Measurements from ENCODE around the gene JAKMIP1. TPM values are rescaled to one million over a fixed set of nuclear protein-coding genes. Genes with fewer than 3 reads are reported as not detected.

JAKMIP1 gene
- total and polyA plus RNA-seq, 9 donors, result 0.33 to 1.00 (median 0.56) TPM; not detected in 1

DNA sequence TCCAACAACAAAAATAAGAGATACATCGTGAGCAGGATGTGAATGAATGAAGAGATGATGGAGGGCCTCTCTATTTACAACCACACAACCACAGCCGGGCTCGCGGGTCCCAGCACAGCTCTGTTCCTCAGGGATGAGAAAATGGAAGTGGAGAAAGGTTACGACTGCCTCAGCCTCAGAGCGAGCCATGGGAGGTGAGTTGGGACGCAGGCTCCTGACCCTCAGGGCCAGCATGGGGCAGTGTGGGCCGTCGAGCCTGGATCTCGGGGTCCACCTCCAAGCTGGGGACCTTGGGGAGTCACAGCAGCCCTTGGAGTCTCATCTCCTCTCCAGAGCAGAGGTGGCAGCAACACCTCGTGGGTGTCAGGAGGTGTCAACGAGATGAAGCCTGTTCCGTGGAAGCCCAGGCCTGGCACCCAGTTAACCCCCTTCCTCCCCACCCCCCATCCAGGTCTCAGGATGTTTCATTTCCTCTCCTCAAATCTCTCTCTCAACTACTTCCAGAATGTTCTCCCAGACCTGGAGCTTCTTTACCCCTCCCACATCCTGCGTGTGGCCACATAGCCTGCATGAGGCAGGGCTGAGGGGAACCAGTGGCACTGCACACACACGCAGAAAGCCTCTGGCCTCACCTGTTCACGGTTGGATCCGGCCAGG is 208.1 kb downstream of the JAKMIP1 start:
- H3K4me1 ChIP-seq (ENCODE audit: insufficient read depth), result no peaks in the 10 kb centered on the region
- H3K27me3 ChIP-seq, result no peaks in the 10 kb centered on the region
- WGBS, 3 donors, result 74 to 83% (median 82%) methylated on average over 17 of the region's 17 CpGs
- H3K27ac ChIP-seq, result no peak overlapping the region
- no peak overlapping the region for H3K4me3 ChIP-seq
- no peaks in the 10 kb centered on the region for H3K9me3 ChIP-seq
- H3K36me3 ChIP-seq, result no peaks in the 10 kb centered on the region
- TF ChIP-seq CTCF (IDR thresholded peaks at IDR 0.05), result no peak
- no peak for TF ChIP-seq POLR2A (IDR thresholded peaks at IDR 0.05)
- no peak for TF ChIP-seq EP300 (IDR thresholded peaks at IDR 0.05)
- peak in 1 of 5 donors; percentile 8 for DNase-seq
- intact Hi-C loops (cut with DNase I), result no loop called here

DNA sequence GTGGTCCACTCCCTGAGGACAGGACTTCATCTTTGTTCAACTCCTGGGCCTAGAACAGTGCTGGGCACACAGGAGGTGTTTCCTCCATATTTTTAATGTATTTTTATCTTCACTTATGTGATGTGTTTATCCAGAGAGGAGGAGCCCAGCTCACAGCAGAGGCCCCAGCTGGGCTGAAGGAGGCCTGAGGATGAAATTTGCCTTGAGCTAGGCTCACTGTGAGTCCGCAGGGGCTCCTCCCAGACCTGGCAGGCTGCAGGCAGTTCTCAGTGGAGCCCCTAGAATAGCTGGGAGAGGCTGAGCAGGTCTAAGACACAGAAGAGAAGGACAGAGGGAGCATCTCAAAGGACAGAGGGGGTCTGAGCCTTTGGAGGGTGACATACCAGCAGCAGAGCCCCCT is 208.9 kb downstream of the JAKMIP1 start:
- DNase-seq, result peak in 1 of 5 donors; percentile 12
- H3K27ac ChIP-seq, result no peak overlapping the region
- no peaks in the 10 kb centered on the region for H3K4me1 ChIP-seq (ENCODE audit: insufficient read depth)
- H3K4me3 ChIP-seq, result no peak overlapping the region
- H3K27me3 ChIP-seq, result no peaks in the 10 kb centered on the region
- intact Hi-C loops (cut with DNase I), result no loop called here
- no peaks in the 10 kb centered on the region for H3K36me3 ChIP-seq
- TF ChIP-seq CTCF (IDR thresholded peaks at IDR 0.05), result no peak
- no peak for TF ChIP-seq EP300 (IDR thresholded peaks at IDR 0.05)
- no peak for TF ChIP-seq POLR2A (IDR thresholded peaks at IDR 0.05)
- WGBS, 3 donors, result 50 to 75% (median 50%) methylated on average over 1 of the region's 1 CpG
- H3K9me3 ChIP-seq, result no peaks in the 10 kb centered on the region

DNA sequence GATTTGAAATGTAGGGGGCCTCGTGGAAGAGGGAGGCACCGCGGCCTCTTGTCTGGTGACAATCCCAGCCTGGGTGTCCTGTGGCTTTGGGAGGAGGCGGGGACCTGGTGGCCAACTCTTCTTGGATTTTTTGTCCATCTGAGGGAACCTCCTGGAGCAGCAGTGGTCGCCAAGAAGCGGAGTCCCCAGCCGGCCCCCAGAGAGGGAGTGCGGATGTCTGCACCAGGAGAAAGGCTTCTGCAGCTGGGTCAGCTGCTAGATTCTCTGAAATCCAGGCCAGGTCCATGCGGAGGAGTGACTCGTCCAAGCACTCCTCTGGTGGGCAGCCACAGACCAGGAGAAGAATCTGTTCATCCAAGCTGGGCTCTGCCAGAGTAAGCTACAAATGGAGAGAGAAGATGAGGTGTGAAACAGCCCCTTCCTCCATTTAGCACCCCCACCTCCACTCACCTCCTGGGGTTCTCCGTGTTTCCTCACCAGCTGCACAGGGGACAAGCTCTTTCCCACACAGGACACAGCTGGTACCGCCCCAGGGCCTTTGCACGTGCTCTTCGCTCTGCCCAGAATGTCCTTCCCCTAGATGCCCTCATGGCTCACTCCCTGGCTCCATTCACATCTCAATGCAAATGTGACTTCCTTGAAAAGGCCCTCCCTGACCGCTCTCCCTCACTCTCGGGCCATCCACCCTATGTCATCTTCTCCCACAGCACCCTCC is 209.7 kb downstream of the JAKMIP1 start:
- Histone ChIP-seq H3K4me3 (no peak overlapping the region), H3K27me3 (no peaks in the 10 kb centered on the region), H3K9me3 (no peaks in the 10 kb centered on the region), H3K27ac (no peak overlapping the region), H3K4me1 (ENCODE audit: insufficient read depth) (no peaks in the 10 kb centered on the region), H3K36me3 (no peaks in the 10 kb centered on the region)
- TF ChIP-seq CTCF (IDR thresholded peaks at IDR 0.05) (no peak), POLR2A (IDR thresholded peaks at IDR 0.05) (no peak), EP300 (IDR thresholded peaks at IDR 0.05) (no peak)
- intact Hi-C loops (cut with DNase I), result no loop called here
- DNase-seq, result peak in 1 of 5 donors; percentile 5
- 83 to 87% (median 84%) methylated on average over 16 of the region's 16 CpGs for WGBS, 3 donors

DNA sequence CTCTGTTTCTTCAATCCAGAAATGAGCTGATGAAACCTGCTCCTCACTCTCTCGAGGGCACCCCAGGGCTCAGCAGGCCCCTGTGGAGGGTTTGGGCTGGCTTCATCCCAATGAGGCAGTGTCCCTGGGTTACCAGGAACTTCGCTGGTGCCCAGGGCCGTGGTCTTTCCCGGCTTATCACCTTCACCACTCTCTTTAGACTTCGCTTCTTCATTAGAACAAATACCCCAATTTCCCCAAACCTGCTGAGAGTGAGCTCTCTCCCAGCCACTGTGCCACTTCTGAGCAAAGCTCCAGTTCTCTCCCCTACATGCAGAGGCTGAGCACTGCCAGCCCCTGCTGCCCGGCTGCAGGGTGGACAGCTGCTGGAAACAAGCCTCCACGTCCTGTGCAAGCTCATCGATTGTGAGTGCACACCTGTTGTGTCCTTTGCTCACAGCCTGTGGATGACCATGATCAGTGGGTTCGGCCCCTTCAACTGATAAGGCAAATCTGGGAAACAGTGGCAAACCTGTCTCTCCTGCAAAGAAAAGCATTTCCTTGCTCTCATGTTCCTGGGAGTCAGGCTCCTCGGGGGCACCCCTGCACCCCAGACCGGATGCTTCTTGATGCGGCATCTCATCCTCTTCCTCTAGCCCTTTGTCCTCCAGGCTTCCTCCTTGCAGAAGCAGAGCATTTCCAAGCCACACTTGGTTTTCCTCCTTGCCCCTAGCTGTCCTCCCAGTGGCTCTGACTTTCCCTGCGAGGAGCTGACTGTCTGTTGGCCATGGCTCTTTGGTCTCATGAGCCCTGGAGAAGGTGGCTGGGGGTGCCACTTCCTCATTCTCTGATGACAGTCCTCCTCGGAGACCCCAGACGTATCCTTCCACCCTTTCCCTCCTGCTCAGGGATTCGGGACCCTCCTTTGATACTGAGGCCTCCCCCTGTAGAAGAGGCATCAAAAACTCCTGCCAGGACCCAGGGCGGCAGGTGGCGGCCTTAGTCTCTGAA is 210.8 kb downstream of the JAKMIP1 start:
- 78 to 83% (median 80%) methylated on average over 18 of the region's 18 CpGs for WGBS, 3 donors
- no peak overlapping the region for H3K4me3 ChIP-seq
- no peaks in the 10 kb centered on the region for H3K4me1 ChIP-seq (ENCODE audit: insufficient read depth)
- intact Hi-C loops (cut with DNase I), result no loop called here
- no peaks in the 10 kb centered on the region for H3K36me3 ChIP-seq
- peak in 1 of 5 donors; percentile 6 for DNase-seq
- TF ChIP-seq EP300 (IDR thresholded peaks at IDR 0.05) (no peak), CTCF (IDR thresholded peaks at IDR 0.05) (no peak), POLR2A (IDR thresholded peaks at IDR 0.05) (no peak)
- no peaks in the 10 kb centered on the region for H3K27me3 ChIP-seq
- H3K27ac ChIP-seq, result no peak overlapping the region
- no peaks in the 10 kb centered on the region for H3K9me3 ChIP-seq
